ENCODE data around the gene TCF7. TPM values are rescaled to one million over a fixed set of nuclear protein-coding genes. Genes with fewer than 3 reads are reported as not detected.

TCF7 gene
- total RNA-seq (2022): 13.6 and 16.8 TPM in 2 replicates
- percentile 48 among the genes with signal in this experiment for Bru-seq, nascent RNA
- percentile 56 among the genes with signal in this experiment for BruChase-seq, experiment 1, labeled RNA remaining after a 6-hour chase
- BruChase-seq, experiment 2, labeled RNA remaining after a 2-hour chase: percentile 49 among the genes with signal in this experiment
- long read RNA-seq, partial matches to known transcripts: 6 of 37 reads
- long read RNA-seq, other reads (novel, unspliced or antisense): 28 of 37 reads

- TSS peak; percentile 82 for BruUV-seq (replicated peaks)
- CTCF ChIA-PET: interaction anchor here (0.6 to 2.5 kb wide), 7 partner anchors 11 to 1761 kb away, joined by 3 to 9 read pairs (median 5); no protein-coding TSS in a partner anchor
Observed at GRCh38 chr5:134113902-134114875, at the start of gene TCF7. Gene TCF7, plus strand, starts transcription at chr5:134114681. Its CDS starts 226 bp downstream, at chr5:134114907.

DNA sequence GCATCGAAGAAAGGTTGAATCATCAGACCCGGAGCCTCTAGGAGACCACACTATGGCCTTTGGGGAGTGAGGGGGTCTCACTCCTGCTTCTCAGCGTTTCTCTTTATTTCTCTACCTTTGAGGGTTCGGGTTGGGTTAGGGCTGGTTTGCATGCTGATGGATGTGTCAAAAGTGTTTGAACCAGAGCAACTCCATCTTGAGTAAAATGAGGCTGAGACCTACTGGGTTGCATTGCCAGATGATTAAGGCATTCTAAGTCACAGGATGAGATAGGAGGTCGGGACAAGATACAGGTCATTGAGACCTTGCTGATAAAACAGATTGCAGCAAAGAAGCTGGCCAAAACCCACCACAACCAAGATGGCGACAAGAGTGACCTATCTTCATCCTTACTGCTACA, 44.9 kb upstream of the TCF7 start:
- no peak for DNase-seq
- no peak overlapping the region for H3K27ac Mint-ChIP-seq (ENCODE audit: unreplicated experiment)
- intact Hi-C loops (cut with micrococcal nuclease; ENCODE audit: unreplicated experiment): no loop called here
- no peaks in the 10 kb centered on the region for H3K27me3 Mint-ChIP-seq (ENCODE audit: unreplicated experiment)
- no peak overlapping the region for H3K4me3 Mint-ChIP-seq (ENCODE audit: low read depth, unreplicated experiment)
- H3K4me1 Mint-ChIP-seq (ENCODE audit: low read depth, unreplicated experiment): no peaks in the 10 kb centered on the region
- no peaks in the 10 kb centered on the region for H3K9me3 Mint-ChIP-seq (ENCODE audit: low read depth, unreplicated experiment)
- TF ChIP-seq, protein P1, sequence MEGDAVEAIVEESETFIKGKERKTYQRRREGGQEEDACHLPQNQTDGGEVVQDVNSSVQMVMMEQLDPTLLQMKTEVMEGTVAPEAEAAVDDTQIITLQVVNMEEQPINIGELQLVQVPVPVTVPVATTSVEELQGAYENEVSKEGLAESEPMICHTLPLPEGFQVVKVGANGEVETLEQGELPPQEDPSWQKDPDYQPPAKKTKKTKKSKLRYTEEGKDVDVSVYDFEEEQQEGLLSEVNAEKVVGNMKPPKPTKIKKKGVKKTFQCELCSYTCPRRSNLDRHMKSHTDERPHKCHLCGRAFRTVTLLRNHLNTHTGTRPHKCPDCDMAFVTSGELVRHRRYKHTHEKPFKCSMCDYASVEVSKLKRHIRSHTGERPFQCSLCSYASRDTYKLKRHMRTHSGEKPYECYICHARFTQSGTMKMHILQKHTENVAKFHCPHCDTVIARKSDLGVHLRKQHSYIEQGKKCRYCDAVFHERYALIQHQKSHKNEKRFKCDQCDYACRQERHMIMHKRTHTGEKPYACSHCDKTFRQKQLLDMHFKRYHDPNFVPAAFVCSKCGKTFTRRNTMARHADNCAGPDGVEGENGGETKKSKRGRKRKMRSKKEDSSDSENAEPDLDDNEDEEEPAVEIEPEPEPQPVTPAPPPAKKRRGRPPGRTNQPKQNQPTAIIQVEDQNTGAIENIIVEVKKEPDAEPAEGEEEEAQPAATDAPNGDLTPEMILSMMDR (IDR thresholded peaks at IDR 0.05; ENCODE audit: unreplicated experiment): no peak
- CTCF ChIA-PET: no interaction called here
- no TSS peak for BruUV-seq (replicated peaks)
- H3K36me3 Mint-ChIP-seq (ENCODE audit: insufficient read depth, unreplicated experiment): peaks cover 9% of the 10 kb centered on the region

More at GRCh38 chr5:134113902-134114875, at the start of gene TCF7:
- TF ChIP-seq, protein P1 (IDR thresholded peaks at IDR 0.05; ENCODE audit: unreplicated experiment): no peak
- Mint-ChIP-seq H3K36me3 (ENCODE audit: insufficient read depth, unreplicated experiment) (peaks cover 24% of the 10 kb centered on the region), H3K9me3 (ENCODE audit: low read depth, unreplicated experiment) (no peaks in the 10 kb centered on the region), H3K27ac (ENCODE audit: unreplicated experiment) (peak within 1 kb of the TSS; percentile 22), H3K4me1 (ENCODE audit: low read depth, unreplicated experiment) (peaks cover 17% of the 10 kb centered on the region), H3K4me3 (ENCODE audit: low read depth, unreplicated experiment) (peak within 1 kb of the TSS; percentile 75), H3K27me3 (ENCODE audit: unreplicated experiment) (peaks cover 20% of the 10 kb centered on the region)
- peak; percentile 83 for DNase-seq
- intact Hi-C loops (cut with micrococcal nuclease; ENCODE audit: unreplicated experiment): no loop called here

GRCh38 chr5:134070725-134071613, 43.5 kb upstream of the TCF7 start:
- CTCF ChIA-PET: interaction anchor here (1.0 kb wide), 1 partner anchor 32 kb away, joined by 3 read pairs; no protein-coding TSS in a partner anchor
- H3K27ac Mint-ChIP-seq (ENCODE audit: unreplicated experiment): no peak overlapping the region
- H3K27me3 Mint-ChIP-seq (ENCODE audit: unreplicated experiment): no peaks in the 10 kb centered on the region
- DNase-seq: peak; percentile 50
- TF ChIP-seq, protein P1 (IDR thresholded peaks at IDR 0.05; ENCODE audit: unreplicated experiment): no peak
- no peaks in the 10 kb centered on the region for H3K4me1 Mint-ChIP-seq (ENCODE audit: low read depth, unreplicated experiment)
- H3K9me3 Mint-ChIP-seq (ENCODE audit: low read depth, unreplicated experiment): no peaks in the 10 kb centered on the region
- H3K36me3 Mint-ChIP-seq (ENCODE audit: insufficient read depth, unreplicated experiment): peaks cover 9% of the 10 kb centered on the region
- BruUV-seq (replicated peaks): no TSS peak
- peak overlapping the region; percentile 61 for H3K4me3 Mint-ChIP-seq (ENCODE audit: low read depth, unreplicated experiment)
- intact Hi-C loops (cut with micrococcal nuclease; ENCODE audit: unreplicated experiment): no loop called here
